NT2/D1 (cell line): ENCODE data around the gene HBE1.

Source experiments
- YY1 ChIP-seq: IDR thresholded peaks from 2 replicates; pipeline ENCODE4 v1.6.1; 2011; ENCODE audit not compliant: insufficient read length, insufficient read depth
- ZNF274 ChIP-seq: IDR thresholded peaks from 2 replicates; pipeline ENCODE4 v1.6.1; 2011; ENCODE audit warnings: mild to moderate bottlenecking, low read depth, low read length

GRCh38 chr11:5269715-5270147, at the start of gene HBE1:
- TF ChIP-seq ZNF274 = no peak
- no peak for TF ChIP-seq YY1
